ENCODE results near the gene NRDC. TPM values are rescaled to one million over a fixed set of nuclear protein-coding genes. Genes with fewer than 3 reads are reported as not detected.

NRDC gene
- total and polyA plus RNA-seq, 9 donors: 80.1 to 146 (median 111) TPM

Other genes starting within 250 kb of the NRDC start
- gene RAB3B, start 112.0 kb upstream of the NRDC start, total RNA-seq: 0.18 TPM
- gene RAB3B, start 112.0 kb upstream of the NRDC start, polyA plus RNA-seq (ENCODE audit: insufficient read depth in 1 of 8, insufficient read length in 8 of 8, low replicate concordance in 1 of 8): under 1 TPM; 0.19 to 0.34 (median 0.28) TPM
- 3.4 TPM for gene KTI12, start 155.1 kb upstream of the NRDC start, total RNA-seq
- 1 to 10 TPM; 2.5 to 4.4 (median 3.2) TPM for gene KTI12, start 155.1 kb upstream of the NRDC start, polyA plus RNA-seq (ENCODE audit: insufficient read depth in 1 of 8, insufficient read length in 8 of 8, low replicate concordance in 1 of 8)
- 32.9 TPM for gene TXNDC12, start 176.5 kb upstream of the NRDC start, total RNA-seq
- gene TXNDC12, start 176.5 kb upstream of the NRDC start, polyA plus RNA-seq (ENCODE audit: insufficient read depth in 1 of 8, insufficient read length in 8 of 8, low replicate concordance in 1 of 8): 10 to 100 TPM; 32.6 to 47.5 (median 38.5) TPM
- 58.7 TPM for gene BTF3L4, start 177.6 kb upstream of the NRDC start, total RNA-seq
- 10 to 100 TPM; 63.9 to 80.3 (median 73.2) TPM for gene BTF3L4, start 177.6 kb upstream of the NRDC start, polyA plus RNA-seq (ENCODE audit: insufficient read depth in 1 of 8, insufficient read length in 8 of 8, low replicate concordance in 1 of 8)